ENCODE measurements around the gene CDNF.

The CDNF gene

DNA sequence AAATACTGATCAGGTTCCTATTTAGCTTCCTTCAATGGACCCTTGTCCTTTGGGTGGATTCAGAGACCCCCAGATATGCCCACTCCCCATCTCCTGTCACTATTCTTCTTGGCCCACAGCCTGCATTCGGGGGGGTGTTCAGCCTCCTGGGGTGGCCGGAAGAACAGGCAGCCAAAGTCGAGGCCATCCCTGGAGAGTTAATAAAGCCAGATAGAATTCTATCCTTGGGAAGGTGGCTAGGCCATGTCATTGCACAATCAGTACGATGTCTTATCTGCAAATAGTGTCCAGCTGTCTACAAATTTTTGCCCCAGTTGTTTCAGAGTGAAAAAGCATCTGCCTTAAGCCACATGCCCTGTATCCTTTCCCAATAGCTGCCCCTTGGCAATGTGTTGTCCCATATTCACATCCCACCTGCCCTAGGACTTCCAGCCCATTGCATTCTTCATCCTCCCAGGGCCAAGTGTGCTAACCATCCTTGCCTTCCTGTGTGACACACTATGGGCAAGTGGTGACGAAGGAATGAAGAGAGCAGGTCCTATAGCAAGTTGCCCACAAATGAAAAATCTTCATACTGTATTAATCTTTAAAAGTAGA, 53.3 kb downstream of the CDNF start:
- no peak for DNase-seq

DNA sequence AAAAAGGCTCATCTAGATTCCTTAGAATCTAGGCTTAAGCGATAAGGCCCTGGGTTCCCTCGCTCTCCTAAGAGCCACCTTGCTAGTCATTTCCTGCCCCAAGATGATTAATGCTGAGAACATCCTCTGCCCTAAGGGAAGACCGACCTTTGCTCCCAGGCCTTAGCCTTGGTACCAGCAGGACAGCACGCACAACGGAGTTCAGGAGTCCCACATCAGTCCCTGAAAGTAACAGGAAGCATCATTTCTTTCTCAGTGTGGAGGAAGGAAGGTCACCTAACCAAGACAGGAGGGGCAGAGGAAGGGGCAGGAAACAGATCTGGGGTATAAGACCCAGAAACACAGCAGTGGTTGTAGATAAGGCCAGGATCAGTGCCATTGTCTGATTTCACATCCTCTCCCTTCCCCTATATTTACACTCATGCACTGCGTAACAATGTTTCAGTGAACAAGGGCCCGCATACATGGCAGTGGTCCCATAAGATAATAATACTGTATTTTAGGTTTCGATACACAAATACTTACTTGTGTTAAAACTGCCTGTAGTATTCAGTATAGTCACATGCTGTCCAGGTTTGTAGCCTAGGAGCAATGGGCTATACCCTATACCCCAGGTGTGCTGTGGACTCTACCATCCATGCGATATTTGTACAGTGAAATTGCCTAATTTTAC, 55.0 kb downstream of the CDNF start:
- DNase-seq: no peak

GRCh38 chr10:14781763-14782162, 56.1 kb downstream of the CDNF start:
- DNase-seq: no peak

DNA sequence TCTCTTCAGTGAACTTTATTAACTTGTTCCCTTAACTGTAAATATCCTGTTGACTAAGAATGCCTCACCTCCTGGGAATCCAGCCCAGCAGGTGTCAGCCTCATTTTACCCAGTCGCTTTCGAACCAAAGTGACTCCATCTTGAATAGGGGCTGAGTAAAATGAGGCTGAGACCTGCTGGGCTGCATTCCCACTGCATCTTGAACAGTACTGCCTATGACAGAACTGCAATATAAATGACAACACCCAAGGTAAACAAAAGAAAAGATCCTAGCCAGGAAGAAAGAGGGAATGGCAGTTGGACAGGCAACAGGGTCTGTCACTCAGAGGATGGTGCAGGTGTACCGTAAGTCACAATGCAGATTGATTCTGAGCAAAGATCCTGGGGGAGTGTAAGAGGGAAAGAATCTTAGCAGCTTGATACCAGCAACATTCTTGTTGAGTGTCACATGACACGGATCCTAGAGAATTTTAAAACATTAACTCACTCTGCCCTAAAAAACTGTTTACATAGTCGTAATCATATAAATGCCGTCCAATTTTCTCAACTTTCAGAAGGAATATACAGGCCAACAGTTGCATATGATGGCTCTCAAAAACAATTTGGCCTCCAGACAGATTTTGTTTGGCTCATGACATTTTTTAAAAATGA, 58.7 kb downstream of the CDNF start:
- DNase-seq: no peak

GRCh38 chr10:14776546-14776945, 61.3 kb downstream of the CDNF start:
- DNase-seq: no peak

DNA sequence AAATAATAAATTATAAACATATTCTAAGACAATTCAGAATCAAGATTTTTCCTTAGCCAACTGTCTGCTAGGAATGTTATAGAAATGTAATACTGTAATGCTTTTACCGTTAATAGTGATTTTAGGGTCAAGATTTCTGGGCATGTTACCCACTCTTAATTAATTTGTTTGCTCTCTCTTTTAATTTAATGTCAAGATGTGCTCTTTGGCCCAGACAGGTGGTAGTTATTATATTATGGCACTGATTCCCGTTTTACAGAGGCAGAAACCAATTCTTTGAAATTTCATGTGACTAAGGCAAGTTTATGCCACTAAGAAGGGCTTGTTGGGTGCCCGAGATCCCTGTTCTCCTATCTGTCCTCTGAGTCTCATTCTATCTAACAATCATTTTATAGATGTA, 62.2 kb downstream of the CDNF start:
- no peak for DNase-seq

DNA sequence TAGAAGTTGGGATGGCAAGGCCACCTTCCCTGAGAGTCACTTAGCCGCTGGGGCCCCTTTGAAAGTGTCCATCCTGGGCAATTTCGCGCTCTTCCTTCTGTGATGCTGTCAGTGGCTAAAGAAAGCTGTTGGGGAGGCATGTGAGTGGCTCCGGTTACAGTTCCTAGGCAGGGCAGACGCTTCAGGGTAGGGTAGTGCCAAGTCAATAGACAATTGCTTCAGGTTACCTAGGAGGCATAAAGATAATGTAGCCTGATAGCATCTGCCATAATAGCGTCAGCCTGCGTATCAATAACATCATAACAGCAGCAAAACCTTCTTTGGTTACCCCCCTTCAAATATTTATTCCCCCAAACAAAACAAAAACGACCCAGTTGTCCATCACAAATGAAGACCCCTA, 63.0 kb downstream of the CDNF start, which contains the start of gene FAM107B:
TSS of gene FAM107B (minus strand) at position 101 of the 400 bp plus-strand sequence. CDS start 234 bp downstream, outside the sequence.
- DNase-seq: peak; percentile 19

GRCh38 chr10:14774214-14774580, 63.6 kb downstream of the CDNF start:
- DNase-seq: no peak

GRCh38 chr10:14773551-14774213, 64.2 kb downstream of the CDNF start:
- DNase-seq: no peak

- no peak for DNase-seq
Observed at GRCh38 chr10:14772399-14772798, 65.4 kb downstream of the CDNF start.

DNA sequence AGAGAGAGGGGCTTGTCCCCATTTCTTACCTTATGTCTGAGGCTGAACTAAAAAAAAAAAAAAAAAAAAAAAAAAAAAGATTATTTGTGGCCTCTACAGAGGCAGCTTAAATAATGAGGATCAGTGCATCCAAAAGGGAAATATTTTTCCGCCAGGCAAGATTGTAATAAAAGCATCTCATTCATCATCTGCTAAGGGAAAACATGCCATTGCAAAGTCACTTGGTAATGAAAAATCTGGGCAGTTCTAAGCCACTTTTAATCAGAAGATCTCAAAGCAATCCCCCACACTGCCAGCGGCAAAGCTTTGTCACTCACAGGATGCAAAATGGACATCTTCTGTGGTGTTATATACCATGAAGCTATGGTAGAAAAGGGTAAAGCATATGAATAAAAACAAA, 66.9 kb downstream of the CDNF start:
- DNase-seq: no peak

Data from NCI-H1092 treated with DMSO at 0.1 percent for 48 hours (cell line).